IMR-90 (cell line): ENCODE measurements around the gene C16orf87. TPM values are rescaled to one million over a fixed set of nuclear protein-coding genes. Genes with fewer than 3 reads are reported as not detected.

Experiments used
- ATAC-seq: fragments of 200-7000 bp; cut with Tn5 transposase; 2 replicates; pipeline ENCODE4 v1.9.1; 2020; ENCODE audit warnings: low read depth, mild to moderate bottlenecking, moderate library complexity
- BruUV-seq: library from RNA; stranded (reverse); fragments of 400-500 nt; replicated peaks from 2 replicates; lab custom pipeline; 2021; lab: Mats Ljungman, UMichigan
- CTCF ChIA-PET: fragments of 300-600 bp; formaldehyde crosslinking; extraction: SDS; loops from one replicate; lab custom pipeline; 2021; ENCODE audit warnings: antibody characterized with exemption; lab: Yijun Ruan, JAX
- POLR2A ChIA-PET: fragments of 300-600 bp; sonication (Branson Sonifier 250); formaldehyde crosslinking; loops from one replicate; lab custom pipeline; 2022; ENCODE audit warnings: antibody characterized with exemption; ENCODE audit not compliant: unreplicated experiment; lab: Charles Lee
- DNase-seq: peaks from one replicate; pipeline ENCODE4 v3.0.0; 2013
- H2AFZ ChIP-seq: replicated peaks from 2 replicates; pipeline ENCODE3; 2013; ENCODE audit warnings: low read length, mild to moderate bottlenecking; ENCODE audit not compliant: poor library complexity
- H2AK5ac ChIP-seq: 2 replicates; pipeline ENCODE4 v1.6.1; 2013; ENCODE audit warnings: low read depth, low read length, inconsistent platforms
- H2AK9ac ChIP-seq: replicated peaks from 2 replicates; pipeline ENCODE3; 2013; ENCODE audit warnings: mild to moderate bottlenecking, low read depth, low read length, moderate library complexity; ENCODE audit not compliant: poor library complexity
- H2BK120ac ChIP-seq: 2 replicates; pipeline ENCODE4 v1.6.1; 2013; ENCODE audit warnings: low read depth, low read length, inconsistent platforms
- H2BK15ac ChIP-seq: 3 replicates; pipeline ENCODE4 v1.6.1; 2013; ENCODE audit warnings: low read depth, low read length, inconsistent platforms
- H2BK20ac ChIP-seq: 2 replicates; pipeline ENCODE4 v1.6.1; 2013; ENCODE audit warnings: low read depth, mild to moderate bottlenecking, inconsistent platforms, low read length, moderate library complexity
- H2BK5ac ChIP-seq: 2 replicates; pipeline ENCODE4 v1.6.1; 2013; ENCODE audit warnings: mild to moderate bottlenecking, low read depth, low read length, inconsistent platforms; ENCODE audit not compliant: poor library complexity, severe bottlenecking
- H3K14ac ChIP-seq: replicated peaks from 2 replicates; pipeline ENCODE4 v1.6.1; 2013; ENCODE audit warnings: low read depth, low read length, inconsistent platforms
- H3K18ac ChIP-seq: 2 replicates; pipeline ENCODE4 v1.6.1; 2013; ENCODE audit warnings: low read depth, low read length, control low read depth
- H3K23ac ChIP-seq: 2 replicates; pipeline ENCODE4 v1.6.1; 2013; ENCODE audit warnings: low read depth, low read length, inconsistent platforms
- H3K27ac ChIP-seq: 2 replicates; pipeline ENCODE4 v1.5.1; 2013; ENCODE audit warnings: mild to moderate bottlenecking, control low read depth, low read length; ENCODE audit not compliant: insufficient read depth
- H3K27me3 ChIP-seq: 2 replicates; pipeline ENCODE4 v1.6.1; 2013; ENCODE audit warnings: low read length; ENCODE audit not compliant: control insufficient read depth, insufficient read depth
- H3K36me3 ChIP-seq: 2 replicates; pipeline ENCODE4 v1.6.1; 2013; ENCODE audit warnings: low read length, mixed read lengths; ENCODE audit not compliant: control insufficient read depth, insufficient read depth
- H3K4ac ChIP-seq: 2 replicates; pipeline ENCODE4 v1.6.1; 2013; ENCODE audit warnings: low read depth, low read length, inconsistent platforms
- H3K4me1 ChIP-seq: 2 replicates; pipeline ENCODE4 v1.6.1; 2013; ENCODE audit warnings: low read length, mixed read lengths; ENCODE audit not compliant: control insufficient read depth, insufficient read depth
- H3K4me2 ChIP-seq: 2 replicates; pipeline ENCODE4 v1.6.1; 2013; ENCODE audit warnings: low read depth, mild to moderate bottlenecking, control low read depth, low read length, moderate library complexity
- H3K4me3 ChIP-seq: 2 replicates; pipeline ENCODE4 v1.5.1; 2013; ENCODE audit warnings: low read depth, mild to moderate bottlenecking, control low read depth, low read length, moderate library complexity; ENCODE audit not compliant: insufficient read depth
- H3K56ac ChIP-seq: 2 replicates; pipeline ENCODE4 v1.6.1; 2013; ENCODE audit warnings: low read length, inconsistent platforms; ENCODE audit not compliant: insufficient read depth; ENCODE audit errors: extremely low read depth
- H3K79me1 ChIP-seq, 2 experiments: 2 replicates each; pipeline ENCODE4 v1.6.1; 2013; ENCODE audit warnings: low read length in 2 of 2, inconsistent platforms in 1 of 2, low read depth in 1 of 2
- H3K9ac ChIP-seq: 2 replicates; pipeline ENCODE4 v1.6.1; 2013; ENCODE audit warnings: low read depth, low read length, control low read depth
- H3K9me1 ChIP-seq: 2 replicates; pipeline ENCODE4 v1.6.1; 2013; ENCODE audit warnings: low read length, inconsistent platforms; ENCODE audit not compliant: insufficient read depth
- H3K9me3 ChIP-seq: 2 replicates; pipeline ENCODE4 v1.6.1; 2013; ENCODE audit warnings: low read length; ENCODE audit not compliant: control insufficient read depth, insufficient read depth
- H4K20me1 ChIP-seq: 2 replicates; pipeline ENCODE4 v1.6.1; 2013; ENCODE audit warnings: low read length, inconsistent platforms; ENCODE audit not compliant: insufficient read depth
- H4K5ac ChIP-seq: 2 replicates; pipeline ENCODE4 v1.6.1; 2013; ENCODE audit warnings: mild to moderate bottlenecking, low read depth, low read length, control low read depth
- H4K8ac ChIP-seq, 2 experiments: 2 replicates each; pipeline ENCODE4 v1.6.1; 2013; ENCODE audit warnings: low read depth in 2 of 2, low read length in 2 of 2, control low read depth in 1 of 2, inconsistent platforms in 1 of 2
- H4K91ac ChIP-seq: 2 replicates; pipeline ENCODE4 v1.6.1; 2013; ENCODE audit warnings: low read depth, low read length, inconsistent platforms; ENCODE audit not compliant: insufficient read depth
- BHLHE40 ChIP-seq: fragments of 150-350 bp; IDR thresholded peaks from 2 replicates; pipeline ENCODE4 v1.6.1; 2016; ENCODE audit warnings: mild to moderate bottlenecking, low read depth, low read length
- CHD1 ChIP-seq: IDR thresholded peaks from 2 replicates; pipeline ENCODE4 v1.6.1; 2012; ENCODE audit warnings: low read depth, low read length, improper control_type of control experiment
- CTCF ChIP-seq: conservative IDR thresholded peaks from 2 replicates; pipeline ENCODE4 v1.5.1; 2012; ENCODE audit warnings: mild to moderate bottlenecking, low read depth, low read length, improper control_type of control experiment
- MAFK ChIP-seq: IDR thresholded peaks from 2 replicates; pipeline ENCODE4 v1.6.1; 2012; ENCODE audit warnings: low read depth, low read length, improper control_type of control experiment
- MAZ ChIP-seq: IDR thresholded peaks from 2 replicates; pipeline ENCODE4 v1.6.1; 2012; ENCODE audit warnings: low read depth, mild to moderate bottlenecking, low read length, improper control_type of control experiment, moderate library complexity, borderline replicate concordance
- MXI1 ChIP-seq: IDR thresholded peaks from 2 replicates; pipeline ENCODE4 v1.6.1; 2012; ENCODE audit warnings: low read depth, mild to moderate bottlenecking, low read length, moderate library complexity, borderline replicate concordance
- NFE2L2 ChIP-seq: fragments of 150-350 bp; IDR thresholded peaks from 2 replicates; pipeline ENCODE4 v1.6.1; 2016; ENCODE audit warnings: low read depth, mild to moderate bottlenecking, low read length
- RAD21 ChIP-seq: IDR thresholded peaks from 2 replicates; pipeline ENCODE4 v1.6.1; 2012; ENCODE audit warnings: low read length, improper control_type of control experiment
- RCOR1 ChIP-seq: IDR thresholded peaks from 2 replicates; pipeline ENCODE4 v1.6.1; 2012; ENCODE audit warnings: mild to moderate bottlenecking, low read length, improper control_type of control experiment; ENCODE audit not compliant: insufficient replicate concordance
- SMC3 ChIP-seq: fragments of 150-350 bp; IDR thresholded peaks from 2 replicates; pipeline ENCODE4 v1.6.1; 2016; ENCODE audit warnings: low read depth, mild to moderate bottlenecking, antibody characterized with exemption, low read length, moderate library complexity
- USF2 ChIP-seq: fragments of 150-350 bp; IDR thresholded peaks from 2 replicates; pipeline ENCODE4 v1.6.1; 2017; ENCODE audit warnings: mild to moderate bottlenecking, antibody characterized with exemption, low read length, low read depth
- WGBS, 2 experiments: methylation state at CpG; one replicate each; pipeline versions ENCODE4 v1.1.5 to v1.1.7; 2013; ENCODE audit warnings: missing lambda C conversion rate in 2 of 2; ENCODE audit not compliant: insufficient read length in 1 of 2; ENCODE audit errors: extremely low coverage in 2 of 2; 5-methylcytosine and 5-hydroxymethylcytosine counted together
- dilution Hi-C: fragments of 300-500 bp; cut with HindIII; formaldehyde crosslinking; loops from one replicate; pipeline ENCODE4 v1.14.3; 2018; ENCODE audit warnings: low sequenced_read_pairs; ENCODE audit not compliant: unreplicated experiment
- in situ Hi-C: fragments of 300-500 bp; cut with MboI; formaldehyde crosslinking; loops from 3 replicates; pipeline ENCODE4 v1.14.3; 2019; ENCODE audit warnings: low sequenced_read_pairs, inconsistent platforms, mixed read lengths
- intact Hi-C: fragments of 100-400 bp; cut with micrococcal nuclease; formaldehyde crosslinking; loops from 2 replicates; pipeline ENCODE4 v1.10.0; 2022
- polyA plus RNA-seq, 3 experiments: library from polyadenylated mRNA; depleted of rRNA; stranded (reverse); fragments of >200 nt; gene quantifications; 2 replicates each; pipeline ENCODE4 v1.2.3, GENCODE V29; 2012; ENCODE audit warnings: low replicate concordance in 1 of 3
- total RNA-seq: library from RNA; depleted of rRNA; stranded (reverse); fragments of >200 nt; gene quantifications from 2 replicates; pipeline ENCODE4 v1.2.3, GENCODE V29; 2012

The C16orf87 gene
- total and polyA plus RNA-seq, 2 of the 4 experiments (the other 2 are of a cell fraction): 6.3 to 8.1 TPM

- intact Hi-C loops (no loop called here), dilution Hi-C loops (no loop called here), in situ Hi-C loops (no loop called here)
- BruUV-seq: no TSS peak
- Histone ChIP-seq H2AK5ac (peak overlapping the region; percentile 3), H3K27ac (peak overlapping the region; percentile 94; the same call in 1 of the 2 replicates), H3K23ac (peak overlapping the region; percentile 66), H3K4me1 (peaks cover 10% of the 10 kb centered on the region), H4K5ac (peak overlapping the region; percentile 96), H2BK5ac (peak overlapping the region; percentile 96), H3K4me2 (peak overlapping the region; percentile 97), H3K79me1 (peaks cover 0 to 6% of the 10 kb centered on the region in 2 experiments; a peak in 2 of 4 replicates), H3K27me3 (no peaks in the 10 kb centered on the region), H3K4me3 (peak overlapping the region; percentile 98), H4K8ac (peak overlapping the region; percentile 20 to 21), H2AK9ac (no peak overlapping the region), H4K91ac (peak overlapping the region; percentile 85), H2BK15ac (peak overlapping the region; percentile 8; the same call in 1 of the 3 replicates), H2AFZ (no peak overlapping the region), H3K36me3 (no peaks in the 10 kb centered on the region), H3K9me3 (no peaks in the 10 kb centered on the region), H3K14ac (peak overlapping the region; percentile 92), H2BK120ac (peak overlapping the region; percentile 48), H3K9me1 (no peaks in the 10 kb centered on the region), H3K18ac (peak overlapping the region; percentile 95), H3K56ac (no peak overlapping the region; the same call in 1 of the 2 replicates), H3K4ac (peak overlapping the region; percentile 43), H2BK20ac (0 out of 2 replicates have a peak overlapping the region, but pooled peaks have one; percentile 22), H3K9ac (peak overlapping the region; percentile 47; the same call in 1 of the 2 replicates), H4K20me1 (no peaks in the 10 kb centered on the region)
- ChIA-PET POLR2A (interaction anchor here (1.0 kb wide), 1 partner anchor 10 kb away, joined by 3 read pairs; no protein-coding TSS in a partner anchor), CTCF (interaction anchor here (0.5 to 0.8 kb wide), 2 partner anchors 12 to 70 kb away, joined by 3 read pairs; no protein-coding TSS in a partner anchor)
- no CpG with 5 or more reads among the region's 2 CpGs for WGBS, 2 experiments
- ATAC-seq (no peak), DNase-seq (no peak)
- no peak for TF ChIP-seq MAFK
- no peak for TF ChIP-seq NFE2L2
- TF ChIP-seq SMC3: no peak
- no peak for TF ChIP-seq MXI1
- TF ChIP-seq USF2: no peak
- TF ChIP-seq CTCF: no peak
- TF ChIP-seq RCOR1: no peak
- no peak for TF ChIP-seq BHLHE40
- TF ChIP-seq MAZ: no peak
- TF ChIP-seq CHD1: no peak
- no peak for TF ChIP-seq RAD21
Observed at GRCh38 chr16:46828943-46829342, 2.0 kb downstream of the C16orf87 start.
